ENCODE measurements around the gene YBX2.
"Not testable (repeated sequence)": the region's sequence is repeated elsewhere in the genome, so short reads cannot be mapped to it uniquely, and the experiment has no call there.

Gene YBX2

DNA sequence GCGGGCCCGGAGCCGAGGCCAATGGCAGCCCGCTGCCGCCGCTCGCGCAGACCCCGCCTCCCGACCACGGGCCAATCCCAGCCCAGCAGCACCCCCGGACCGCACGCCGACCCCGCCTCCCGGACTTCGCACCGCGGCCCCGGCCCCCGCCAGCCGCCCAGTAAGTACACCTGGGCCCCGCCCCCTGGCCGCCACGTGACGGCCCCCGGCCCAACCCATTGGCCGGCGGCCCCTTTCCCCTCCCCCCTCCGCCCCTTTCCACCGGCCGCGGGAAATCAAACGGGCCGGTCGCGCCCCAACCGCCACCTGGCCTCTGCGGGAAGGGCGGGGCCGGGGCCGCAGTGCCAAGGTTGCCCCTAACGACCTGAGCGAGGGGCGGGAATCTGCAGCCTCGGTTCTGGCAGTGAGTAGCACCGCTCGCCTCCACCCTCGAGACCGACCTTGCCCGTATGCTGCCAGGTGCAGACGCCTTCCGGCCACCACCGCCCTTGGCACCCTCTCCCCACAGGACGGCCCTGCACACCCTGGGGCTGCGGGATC is at the start of gene YBX2:
Gene YBX2 (minus strand): TSS at position 26 of the 540 bp plus-strand sequence. CDS start 139 bp downstream, outside the sequence.
- DNase-seq (ENCODE audit: low read depth in 2 of 2), result peak; percentile 46 to 64

DNA sequence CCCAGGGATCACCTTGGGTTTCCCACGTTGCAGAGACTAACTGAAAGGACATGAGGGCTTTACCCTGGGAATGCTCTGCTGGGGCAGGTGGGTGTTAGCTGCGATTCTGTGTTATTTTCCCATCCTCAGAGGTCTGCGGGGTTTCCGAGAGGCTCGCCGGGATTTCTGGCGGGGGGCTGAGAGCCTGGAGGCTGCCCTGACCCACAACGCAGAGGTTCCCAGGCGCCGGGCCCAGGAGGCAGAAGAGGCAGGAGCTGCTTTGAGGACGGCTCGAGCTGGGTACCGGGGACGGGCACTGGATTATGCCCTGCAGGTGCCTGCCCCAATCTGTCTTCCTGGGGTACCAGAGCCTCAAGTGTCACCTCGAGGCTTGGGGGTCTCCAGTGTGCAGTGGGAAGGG is 48.8 kb upstream of the YBX2 start:
- DNase-seq (ENCODE audit: low read depth in 2 of 2), result no peak

DNA sequence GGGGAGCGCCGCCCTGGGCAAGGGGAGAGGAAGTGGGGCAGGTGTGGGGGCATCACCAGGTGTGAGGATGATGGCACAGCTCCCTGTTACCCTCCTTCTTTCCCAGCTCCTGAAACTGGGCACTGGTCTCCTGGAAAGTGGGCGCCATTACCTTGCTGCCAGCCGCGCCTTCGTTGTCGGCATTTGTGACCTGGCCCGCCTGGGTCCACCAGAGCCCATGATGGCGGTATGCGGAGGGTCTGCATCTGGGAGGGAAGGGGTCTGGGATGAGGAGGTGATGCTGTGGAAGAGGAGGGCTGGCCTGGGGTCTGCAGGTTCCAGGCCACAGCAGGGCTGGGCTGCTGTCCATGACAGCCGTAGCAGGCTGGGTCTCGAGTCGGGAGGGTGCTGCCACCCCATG is 47.4 kb upstream of the YBX2 start:
- DNase-seq (ENCODE audit: low read depth in 2 of 2), result no peak

DNA sequence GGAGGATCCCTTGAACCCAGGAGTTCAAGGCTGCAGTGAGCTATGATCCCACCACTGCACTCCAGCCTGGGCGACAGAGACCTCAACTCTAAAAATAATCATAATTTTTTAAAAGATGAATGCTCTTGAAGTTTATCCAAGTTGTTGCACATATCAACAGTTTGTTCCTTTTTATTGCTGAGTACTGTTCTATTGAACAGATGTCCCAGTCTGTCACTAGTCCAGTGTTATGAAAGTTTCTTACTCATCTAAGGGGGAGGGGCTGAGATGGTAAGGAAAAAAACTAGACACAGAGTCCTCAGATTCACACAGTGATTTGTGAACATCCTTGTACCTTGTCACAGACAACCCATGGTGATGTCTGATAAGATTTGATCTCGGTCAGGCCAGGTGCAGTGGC is 45.7 kb upstream of the YBX2 start:
- DNase-seq (ENCODE audit: low read depth in 2 of 2), result no peak

GRCh38 chr17:7337600-7337999 is 43.2 kb upstream of the YBX2 start:
- DNase-seq (ENCODE audit: low read depth in 2 of 2), result not testable (repeated sequence)

DNA sequence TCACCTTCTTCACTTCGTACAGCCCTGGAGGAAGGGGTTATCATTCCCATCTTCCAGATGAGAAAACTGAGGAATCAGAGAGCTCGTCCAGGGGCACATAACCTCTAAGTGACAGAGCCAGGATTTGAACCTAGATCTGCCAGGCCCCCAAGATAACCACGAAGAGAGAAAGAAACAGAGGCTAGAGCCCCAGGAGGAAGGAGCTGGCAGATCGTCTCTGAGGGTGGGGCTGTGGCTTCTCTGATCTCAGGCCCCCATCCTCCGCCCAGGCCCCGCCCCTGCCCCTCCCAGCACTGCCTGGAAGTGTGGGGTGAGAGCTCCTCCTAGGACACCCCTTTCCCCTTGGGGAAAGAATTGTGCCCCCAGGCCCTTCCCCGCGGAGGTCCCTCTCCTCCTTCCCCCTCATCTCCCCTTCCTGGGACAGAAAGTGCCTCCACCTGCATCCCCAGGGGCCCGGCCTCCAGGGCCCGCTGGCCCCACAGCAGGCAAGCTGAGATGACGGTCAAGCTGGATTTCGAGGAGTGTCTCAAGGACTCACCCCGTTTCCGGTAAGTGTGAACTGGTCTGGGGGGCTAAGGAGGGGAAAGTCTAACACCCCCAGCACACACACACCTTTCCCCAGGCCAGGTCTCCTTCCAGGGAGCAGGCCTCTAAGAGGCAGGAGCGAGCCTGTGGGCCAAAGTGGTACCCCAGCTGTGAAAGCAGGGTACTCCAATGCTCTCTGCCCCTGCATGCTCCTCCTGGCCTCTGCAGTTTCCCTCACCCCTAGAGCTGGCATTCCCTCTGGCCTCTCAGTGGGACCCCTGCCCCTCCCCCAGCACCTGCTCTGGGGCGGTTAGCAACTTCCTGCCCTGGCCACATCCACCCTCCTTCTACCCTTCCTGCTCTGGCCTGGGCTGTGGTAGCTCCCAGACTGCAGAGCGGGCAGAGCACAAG is 42.1 kb upstream of the YBX2 start, which contains the start of gene ACAP1:
Gene ACAP1 (plus strand): TSS at position 290 of the 936 bp plus-strand sequence. CDS start 206 bp downstream, at position 496.
- peak; percentile 84 to 89 for DNase-seq (ENCODE audit: low read depth in 2 of 2)

DNA sequence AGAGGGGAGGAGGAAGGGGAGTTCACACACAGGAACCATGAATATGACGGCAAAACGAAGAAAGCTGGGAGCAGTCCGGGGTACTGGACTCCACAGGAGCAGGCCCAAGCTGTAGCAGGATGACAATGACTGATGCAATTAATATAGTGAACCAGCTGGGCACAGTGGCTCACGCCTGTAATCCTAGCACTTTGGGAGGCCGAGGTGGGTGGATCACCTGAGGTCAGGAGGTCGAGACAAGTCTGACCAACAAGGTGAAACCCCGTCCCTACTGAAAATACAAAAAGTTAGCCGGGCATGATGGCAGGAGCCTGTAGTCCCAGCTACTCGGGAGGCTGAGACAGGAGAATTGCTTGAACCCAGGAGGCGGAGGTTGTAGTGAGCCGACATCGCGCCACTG is 41.3 kb upstream of the YBX2 start:
- DNase-seq (ENCODE audit: low read depth in 2 of 2), result not testable (repeated sequence)

DNA sequence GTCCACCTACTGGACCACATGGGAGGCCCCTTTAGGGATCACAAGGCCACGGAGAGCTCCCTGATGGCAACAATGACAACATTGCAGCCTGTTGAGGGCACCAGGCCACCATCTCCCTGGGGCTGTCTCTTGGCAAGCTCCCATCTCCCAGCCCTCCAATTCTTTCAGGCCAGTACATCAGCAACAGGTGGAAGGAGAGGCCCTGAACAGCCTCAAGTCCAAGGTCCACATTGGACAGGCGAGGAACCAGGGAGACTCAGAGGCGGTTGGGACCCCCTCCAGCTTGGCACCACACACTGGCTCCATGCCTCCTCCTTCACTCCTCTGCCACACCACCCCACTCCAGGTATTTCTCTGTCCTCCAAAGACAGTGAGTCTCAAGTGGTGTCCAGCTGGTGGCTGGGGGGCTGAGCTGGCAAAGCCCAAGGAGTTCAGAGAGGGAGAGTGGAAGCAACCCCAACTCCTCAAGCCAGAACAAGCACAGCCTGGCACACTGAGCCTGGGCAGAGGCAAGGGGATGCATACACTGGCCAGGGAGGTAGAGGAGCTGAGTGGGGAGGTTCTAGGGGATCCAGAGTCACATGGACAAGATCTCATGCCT is 40.6 kb upstream of the YBX2 start:
- no peak for DNase-seq (ENCODE audit: low read depth in 2 of 2)

DNA sequence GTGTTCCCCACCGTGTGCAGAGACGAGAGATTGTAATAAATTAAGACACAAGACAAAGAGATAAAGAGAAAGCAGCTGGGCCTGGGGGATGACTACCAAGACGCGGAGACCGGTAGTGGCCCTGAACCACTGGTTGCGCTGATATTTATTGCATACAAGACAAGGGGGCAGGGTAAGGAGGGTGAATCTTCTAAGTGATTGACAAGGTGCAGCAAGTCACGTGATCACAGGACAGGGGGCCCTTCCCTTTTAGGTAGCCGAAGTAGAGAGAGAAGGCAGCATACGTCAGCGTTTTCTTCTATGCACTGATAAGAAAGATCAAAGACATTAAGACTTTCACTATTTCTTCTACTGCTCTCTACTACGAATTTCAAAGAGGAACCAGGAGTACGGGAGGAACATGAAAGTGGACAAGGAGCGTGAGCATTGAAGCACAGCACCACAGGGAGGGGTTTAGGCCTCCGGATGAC is 38.2 kb upstream of the YBX2 start:
- not testable (repeated sequence) for DNase-seq (ENCODE audit: low read depth in 2 of 2)

- DNase-seq (ENCODE audit: low read depth in 2 of 2), result no peak
These were observed 37.7 kb upstream of the YBX2 start for GRCh38 chr17:7332111-7332510.

DNA sequence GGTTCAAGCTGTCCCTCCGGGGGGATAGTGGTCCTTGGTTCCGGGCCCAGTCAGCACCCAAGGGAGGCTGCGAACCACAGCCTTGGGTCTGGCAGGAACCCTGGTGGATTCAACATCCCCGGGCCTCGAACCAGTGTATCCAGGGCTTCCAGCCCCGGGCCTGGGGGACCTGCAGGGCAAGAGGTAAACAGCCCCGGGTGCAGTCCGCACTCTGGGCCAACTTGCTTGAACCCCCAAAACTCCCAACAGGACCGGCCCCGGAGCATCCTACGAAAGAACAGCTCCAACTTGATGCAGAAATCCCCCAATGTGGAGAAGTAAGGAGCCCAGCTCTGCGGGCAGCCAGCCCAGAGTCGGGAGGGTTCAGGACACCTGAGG is 36.2 kb upstream of the YBX2 start:
- no peak for DNase-seq (ENCODE audit: low read depth in 2 of 2)

GRCh38 chr17:7329997-7330637 is 35.7 kb upstream of the YBX2 start:
- DNase-seq (ENCODE audit: low read depth in 2 of 2), result peak; percentile 69 to 75

DNA sequence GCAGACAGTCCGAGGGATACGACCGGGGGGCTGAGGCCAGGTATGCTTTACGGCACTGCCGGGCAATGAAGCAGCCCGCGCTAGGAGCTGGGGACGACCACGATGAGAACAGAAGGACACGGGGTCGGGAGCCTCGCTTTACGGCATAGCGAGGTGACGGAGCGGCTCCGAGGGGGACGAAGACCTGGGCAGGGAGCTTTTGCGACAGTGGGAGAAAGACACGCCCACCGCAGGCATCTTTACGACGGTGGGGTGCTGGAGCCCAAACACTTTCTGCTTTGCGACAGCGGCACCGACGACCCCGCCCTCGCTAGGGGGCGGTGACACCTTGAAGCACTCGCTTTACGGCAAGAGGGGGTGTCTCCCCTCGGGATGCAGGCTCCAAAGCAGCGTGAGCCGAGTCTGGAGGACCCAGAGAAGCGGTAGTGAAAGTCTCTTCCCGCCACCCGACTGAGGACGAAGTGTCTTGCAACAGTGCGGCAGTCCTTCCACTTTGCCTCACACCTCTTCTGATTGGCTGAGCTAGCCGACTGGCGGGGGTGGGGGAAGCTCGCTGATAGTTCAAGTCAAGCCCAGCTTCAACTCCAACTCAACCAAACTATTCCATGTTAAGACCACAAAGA is 35.0 kb upstream of the YBX2 start:
- DNase-seq (ENCODE audit: low read depth in 2 of 2), result peak; percentile 91 to 94

DNA sequence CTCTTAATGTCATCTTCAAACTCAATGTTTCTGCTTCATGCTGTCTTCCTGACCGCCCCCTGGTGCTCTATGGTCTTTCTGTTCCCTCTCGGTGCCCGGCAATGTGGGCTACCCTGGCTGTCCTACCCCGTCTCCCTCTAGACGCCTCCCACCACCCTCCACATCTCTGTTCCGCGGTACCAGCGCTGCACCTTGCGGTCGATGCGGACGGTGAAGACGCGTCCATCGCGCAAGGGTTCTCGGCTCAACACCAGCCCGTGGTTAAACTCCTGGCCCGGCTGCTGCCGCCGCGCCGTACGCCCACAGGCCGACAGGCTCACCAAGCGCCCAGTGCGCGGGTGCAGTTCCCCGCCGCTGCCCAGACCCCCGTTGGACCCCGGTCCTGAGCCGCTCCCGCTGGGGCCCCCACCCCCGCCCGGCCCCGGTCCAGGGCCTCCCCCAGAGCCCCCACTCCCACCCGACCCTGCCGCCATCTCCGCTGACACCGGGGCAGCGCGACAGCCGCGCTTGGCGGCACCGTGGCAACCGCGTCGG is 34.5 kb upstream of the YBX2 start, which contains the start of gene NEURL4:
Gene NEURL4 (minus strand): TSS at position 496 of the 534 bp plus-strand sequence. CDS start 23 bp downstream, at position 473.
- DNase-seq (ENCODE audit: low read depth in 2 of 2), result no peak

GRCh38 chr17:7328009-7328408 is 33.6 kb upstream of the YBX2 start:
- no peak for DNase-seq (ENCODE audit: low read depth in 2 of 2)

- DNase-seq (ENCODE audit: low read depth in 2 of 2), result no peak
These were observed 33.1 kb upstream of the YBX2 start for GRCh38 chr17:7327501-7327900.

DNA sequence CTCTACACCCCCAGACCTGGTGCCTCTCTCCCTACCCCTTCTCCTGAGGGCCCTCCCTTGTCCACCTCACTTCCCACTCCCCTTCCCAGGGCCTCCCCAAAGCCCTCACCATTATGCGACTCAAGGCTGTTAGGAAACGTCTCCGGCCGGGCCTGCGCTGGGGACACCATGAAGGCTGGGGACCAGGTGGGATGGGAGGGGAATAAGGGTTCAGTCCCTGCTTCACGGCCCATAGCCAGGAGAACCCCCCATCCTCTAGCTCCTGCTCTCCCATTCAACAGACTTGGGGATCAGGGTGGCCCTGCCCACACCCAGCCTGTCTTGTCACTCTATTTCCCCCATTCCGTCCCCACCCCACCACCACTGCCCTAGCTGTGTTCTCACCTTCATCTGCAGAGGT is 32.6 kb upstream of the YBX2 start:
- DNase-seq (ENCODE audit: low read depth in 2 of 2), result no peak

GRCh38 chr17:7326186-7326585 is 31.7 kb upstream of the YBX2 start:
- no peak for DNase-seq (ENCODE audit: low read depth in 2 of 2)

DNA sequence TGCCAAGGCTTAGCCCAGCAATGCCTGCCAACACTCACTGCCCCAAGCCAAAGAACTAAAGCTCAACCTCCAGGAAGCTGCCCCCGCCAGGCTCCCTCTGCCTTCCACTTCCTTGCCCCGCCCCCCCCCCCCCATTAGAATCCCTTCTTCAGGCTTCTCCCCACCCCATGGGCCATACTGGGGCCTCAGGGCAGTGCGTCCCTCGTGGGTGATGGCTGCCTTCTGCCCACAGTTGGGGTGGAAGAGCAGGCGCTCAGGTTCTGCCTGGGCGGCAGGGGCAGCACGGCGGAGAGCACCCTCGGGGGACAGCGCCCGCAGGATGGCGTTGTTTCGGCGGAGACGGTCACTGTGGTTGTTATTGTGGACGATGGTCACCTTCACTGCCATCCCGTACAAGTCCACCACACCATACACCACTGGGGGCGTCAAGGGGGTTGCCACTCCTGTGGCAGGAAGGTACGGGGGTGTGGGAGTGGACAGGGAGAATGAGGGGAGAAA is 30.6 kb upstream of the YBX2 start:
- DNase-seq (ENCODE audit: low read depth in 2 of 2), result no peak

GRCh38 chr17:7324438-7324779 is 30.0 kb upstream of the YBX2 start:
- no peak for DNase-seq (ENCODE audit: low read depth in 2 of 2)

All from activated CD4-positive, alpha-beta T cell treated with anti-CD3 and anti-CD28 coated beads for 24 hours (primary cell).